ENCODE measurements around the gene PKN2.

The PKN2 gene

DNA sequence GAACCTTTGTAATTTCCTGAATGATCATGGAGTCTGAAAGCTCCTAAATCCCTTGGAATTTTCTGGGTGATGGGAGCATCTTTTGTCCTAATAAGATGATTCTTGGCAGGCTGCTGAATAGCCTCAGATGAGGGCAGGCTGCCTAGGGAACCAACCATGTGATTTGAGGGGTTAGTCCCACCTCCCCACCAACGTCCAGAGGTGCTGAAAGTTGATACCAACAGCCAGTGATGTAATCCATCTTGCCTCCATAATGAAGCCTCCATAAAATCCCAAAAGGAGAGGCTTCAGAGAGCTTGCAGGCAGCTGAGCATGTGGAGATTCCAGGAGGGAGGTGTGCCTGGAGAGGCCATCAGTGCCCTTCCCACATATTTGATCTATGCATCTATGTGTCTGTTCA, 163.6 kb downstream of the PKN2 start (continued):
- TF ChIP-seq ZNF677 (tag by site-specific recombination; IDR thresholded peaks at IDR 0.05): no peak
- no peak for TF ChIP-seq ZSCAN5A (tag by site-specific recombination; IDR thresholded peaks at IDR 0.05)
- no peak for TF ChIP-seq KLF9 (tag by site-specific recombination; IDR thresholded peaks at IDR 0.05; ENCODE audit: low read depth)
- peak; percentile 33; the same call in 1 of the 2 replicates for TF ChIP-seq KLF10 (tag by site-specific recombination; IDR thresholded peaks at IDR 0.05)
- TF ChIP-seq GLIS1 (tag by site-specific recombination; IDR thresholded peaks at IDR 0.05): no peak; the same call in 1 of the 2 replicates
- TF ChIP-seq ZNF664 (tag by site-specific recombination; IDR thresholded peaks at IDR 0.05): no peak
- TF ChIP-seq ZNF629 (tag by site-specific recombination; IDR thresholded peaks at IDR 0.05): 0 out of 2 replicates have a peak, but pooled peaks have one; percentile 24
- no peak for TF ChIP-seq GLI4 (tag by site-specific recombination; IDR thresholded peaks at IDR 0.05)
- no peak for TF ChIP-seq ZNF169 (tag by site-specific recombination; IDR thresholded peaks at IDR 0.05)

DNA sequence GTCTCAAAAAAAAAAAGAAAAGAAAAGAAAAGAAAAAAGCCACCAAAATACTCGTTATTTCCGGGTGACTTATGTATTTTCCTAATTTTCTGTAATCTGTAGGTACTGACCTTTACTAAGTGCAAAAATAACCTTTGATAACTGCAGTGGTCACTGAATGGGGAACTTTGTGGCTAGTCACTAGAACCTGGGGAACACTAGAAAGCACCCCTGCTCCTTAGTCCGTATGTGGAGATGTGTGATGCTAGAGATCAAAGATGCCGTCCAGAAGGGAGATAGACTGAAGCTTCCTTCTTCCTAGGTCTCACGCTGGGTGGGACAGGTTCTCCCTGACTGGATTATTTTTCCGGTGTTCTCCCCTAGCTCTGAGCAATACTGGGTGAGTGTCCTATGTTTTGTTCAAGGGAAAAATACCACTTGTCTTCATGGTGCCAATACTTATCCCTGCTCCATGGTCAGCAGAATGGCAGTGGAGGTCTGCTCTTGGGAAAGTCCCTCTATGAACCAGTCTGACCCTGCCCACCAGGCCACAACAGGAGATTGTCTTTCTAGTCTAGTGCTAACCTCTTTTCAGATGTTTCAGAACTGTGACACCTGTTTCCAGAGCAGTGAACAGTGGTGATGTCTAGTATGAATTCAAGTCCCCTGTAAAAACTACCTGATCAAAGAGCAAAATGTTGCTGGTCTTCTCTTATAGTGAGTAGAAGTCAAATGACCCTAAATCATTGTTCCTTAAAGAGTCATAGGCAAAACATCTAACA, 167.4 kb downstream of the PKN2 start:
- TF ChIP-seq ZNF707 (tag by site-specific recombination; IDR thresholded peaks at IDR 0.05) (no peak), ZNF837 (tag by site-specific recombination; IDR thresholded peaks at IDR 0.05) (no peak), ZSCAN23 (tag by site-specific recombination; IDR thresholded peaks at IDR 0.05) (no peak), ZNF791 (tag by site-specific recombination; IDR thresholded peaks at IDR 0.05) (no peak), EGR2 (tag by site-specific recombination; IDR thresholded peaks at IDR 0.05; ENCODE audit: low read depth) (no peak), ZNF596 (tag by site-specific recombination; IDR thresholded peaks at IDR 0.05) (no peak), ZNF341 (tag by site-specific recombination; IDR thresholded peaks at IDR 0.05; ENCODE audit: low read depth) (no peak), ZEB2 (tag by site-specific recombination; IDR thresholded peaks at IDR 0.05) (no peak), ZBTB26 (tag by site-specific recombination; optimal IDR thresholded peaks at IDR 0.05) (no peak), PRDM10 (tag by site-specific recombination; IDR thresholded peaks at IDR 0.05) (no peak), PRDM6 (tag by site-specific recombination; IDR thresholded peaks at IDR 0.05) (no peak), SCRT1 (tag by site-specific recombination; IDR thresholded peaks at IDR 0.05; ENCODE audit: borderline replicate concordance) (no peak), HOXA7 (CRISPR knock-in tag; IDR thresholded peaks at IDR 0.05; ENCODE audit: borderline replicate concordance) (no peak), ZNF426 (tag by site-specific recombination; IDR thresholded peaks at IDR 0.05) (no peak), ZNF23 (tag by site-specific recombination; IDR thresholded peaks at IDR 0.05; ENCODE audit: borderline replicate concordance) (no peak)
- H3K4me1 ChIP-seq (ENCODE audit: control insufficient read depth, insufficient read depth, low read length): no peaks in the 10 kb centered on the region
- no peak overlapping the region for H3K27ac ChIP-seq (ENCODE audit: extremely low read depth, low read depth, low read length)
- ChIA-PET CTCF (no interaction called here), POLR2A (no interaction called here)
- no peaks in the 10 kb centered on the region for H3K9me3 ChIP-seq (ENCODE audit: control insufficient read depth, insufficient read depth, low read depth, low read length)
- no peak overlapping the region for H3K4me3 ChIP-seq (ENCODE audit: low read depth, low read length)
- H3K36me3 ChIP-seq (ENCODE audit: control insufficient read depth in 2 of 2, insufficient read depth in 1 of 2, low read length in 2 of 2): peaks cover 20 to 35% of the 10 kb centered on the region in 2 experiments

All from HEK293 (cell line).